Testis (tissue), 2 donors: Measurements from ENCODE around the gene CNKSR2.

Experiments used
- CTCF ChIP-seq, 3 experiments: fragments of 450-650 bp in 2 of 3; fragments of 200-600 bp in 1 of 3; sonication (generic) in 1 of 3; IDR thresholded peaks; one replicate each; pipeline ENCODE4 v1.5.1; 2016 to 2019; ENCODE audit warnings: antibody characterized with exemption in 3 of 3, mild to moderate bottlenecking in 2 of 3, moderate library complexity in 1 of 3
- POLR2A ChIP-seq: fragments of 450-650 bp; IDR thresholded peaks from one replicate; pipeline ENCODE4 v1.6.1; 2017; ENCODE audit warnings: antibody characterized with exemption, mild to moderate bottlenecking, moderate library complexity

GRCh38 chrX:21638311-21638710 is 264.1 kb downstream of the CNKSR2 start:
- no peak for TF ChIP-seq CTCF (IDR thresholded peaks at IDR 0.05)
- no peak for TF ChIP-seq POLR2A
